Measurements from ENCODE around the gene INPP5A.

The INPP5A gene

GRCh38 chr10:132593900-132594876 lies 56.6 kb downstream of the INPP5A start:
- no peak for TF ChIP-seq CEBPB (IDR thresholded peaks at IDR 0.05)
- TF ChIP-seq FOXM1 (IDR thresholded peaks at IDR 0.05; ENCODE audit: borderline replicate concordance, low read depth): no peak
- no peak for TF ChIP-seq MAX (IDR thresholded peaks at IDR 0.05)

- TF ChIP-seq CEBPB (IDR thresholded peaks at IDR 0.05) (no peak), NFIC (IDR thresholded peaks at IDR 0.05) (no peak), TEAD4 (IDR thresholded peaks at IDR 0.05) (no peak), USF1 (IDR thresholded peaks at IDR 0.05) (no peak), YY1 (IDR thresholded peaks at IDR 0.05; ENCODE audit: low read depth) (no peak), EGR1 (IDR thresholded peaks at IDR 0.05) (no peak), TAF1 (IDR thresholded peaks at IDR 0.05; ENCODE audit: low read depth) (no peak), EP300 (IDR thresholded peaks at IDR 0.05; ENCODE audit: borderline replicate concordance) (no peak), REST (IDR thresholded peaks at IDR 0.05; ENCODE audit: low read depth) (no peak), FOXM1 (IDR thresholded peaks at IDR 0.05; ENCODE audit: borderline replicate concordance, low read depth) (no peak), TCF12 (IDR thresholded peaks at IDR 0.05; ENCODE audit: low read depth) (no peak), ZBTB7A (IDR thresholded peaks at IDR 0.05; ENCODE audit: low read depth) (no peak)
Measured at GRCh38 chr10:132595021-132595420, 57.4 kb downstream of the INPP5A start.

- TF ChIP-seq CREB1 (IDR thresholded peaks at IDR 0.05; ENCODE audit: low read depth): no peak
- no peak for TF ChIP-seq NFIC (IDR thresholded peaks at IDR 0.05)
- TF ChIP-seq USF1 (IDR thresholded peaks at IDR 0.05): no peak
- TF ChIP-seq EP300 (IDR thresholded peaks at IDR 0.05; ENCODE audit: borderline replicate concordance): no peak
- TF ChIP-seq YY1 (IDR thresholded peaks at IDR 0.05; ENCODE audit: low read depth): no peak
- TF ChIP-seq FOXM1 (IDR thresholded peaks at IDR 0.05; ENCODE audit: borderline replicate concordance, low read depth): no peak
- TF ChIP-seq TCF12 (IDR thresholded peaks at IDR 0.05; ENCODE audit: low read depth): no peak
- TF ChIP-seq RAD21 (IDR thresholded peaks at IDR 0.05; ENCODE audit: low read depth): no peak
- TF ChIP-seq EGR1 (IDR thresholded peaks at IDR 0.05): no peak
- TF ChIP-seq CEBPB (IDR thresholded peaks at IDR 0.05): no peak
- TF ChIP-seq ZBTB7A (IDR thresholded peaks at IDR 0.05; ENCODE audit: low read depth): no peak
- TF ChIP-seq TAF1 (IDR thresholded peaks at IDR 0.05; ENCODE audit: low read depth): no peak
- no peak for TF ChIP-seq TEAD4 (IDR thresholded peaks at IDR 0.05)
- TF ChIP-seq REST (IDR thresholded peaks at IDR 0.05; ENCODE audit: low read depth): no peak
Measured at GRCh38 chr10:132595854-132596253, 58.3 kb downstream of the INPP5A start.

GRCh38 chr10:132596742-132597279 lies 59.2 kb downstream of the INPP5A start:
- TF ChIP-seq CREB1 (IDR thresholded peaks at IDR 0.05; ENCODE audit: low read depth): no peak
- no peak for TF ChIP-seq TCF12 (IDR thresholded peaks at IDR 0.05; ENCODE audit: low read depth)
- TF ChIP-seq TAF1 (IDR thresholded peaks at IDR 0.05; ENCODE audit: low read depth): no peak
- no peak for TF ChIP-seq YY1 (IDR thresholded peaks at IDR 0.05; ENCODE audit: low read depth)
- TF ChIP-seq REST (IDR thresholded peaks at IDR 0.05; ENCODE audit: low read depth): no peak
- TF ChIP-seq FOXM1 (IDR thresholded peaks at IDR 0.05; ENCODE audit: borderline replicate concordance, low read depth): no peak
- no peak for TF ChIP-seq NFIC (IDR thresholded peaks at IDR 0.05)
- TF ChIP-seq TEAD4 (IDR thresholded peaks at IDR 0.05): no peak
- no peak for TF ChIP-seq CEBPB (IDR thresholded peaks at IDR 0.05)
- no peak for TF ChIP-seq MAX (IDR thresholded peaks at IDR 0.05)
- TF ChIP-seq RAD21 (IDR thresholded peaks at IDR 0.05; ENCODE audit: low read depth): no peak
- no peak for TF ChIP-seq EP300 (IDR thresholded peaks at IDR 0.05; ENCODE audit: borderline replicate concordance)
- TF ChIP-seq USF1 (IDR thresholded peaks at IDR 0.05): no peak
- TF ChIP-seq EGR1 (IDR thresholded peaks at IDR 0.05): no peak
- TF ChIP-seq ZBTB7A (IDR thresholded peaks at IDR 0.05; ENCODE audit: low read depth): no peak
